GM10248 (cell line): ENCODE data around the gene NOL4L.

ENCODE experiments used
- CTCF ChIA-PET: fragments of 300-600 bp; sonication (Branson Sonifier 250); formaldehyde crosslinking; extraction: SDS; loops from one replicate; lab custom pipeline; 2021; ENCODE audit warnings: antibody characterized with exemption; lab: Yijun Ruan, JAX
- POLR2A ChIA-PET: fragments of 350-650 bp; sonication (Branson Sonifier 250); formaldehyde crosslinking; extraction: SDS; loops from one replicate; lab custom pipeline; 2020; ENCODE audit warnings: antibody characterized with exemption; lab: Yijun Ruan, JAX
- DNase-seq: peaks from one replicate; pipeline ENCODE4 v3.0.0; 2012; ENCODE audit errors: extremely low spot score
- TF ChIP-seq, protein P1 (sequence below): IDR thresholded peaks from 2 replicates; pipeline ENCODE4 v1.5.1; 2012; ENCODE audit warnings: mild to moderate bottlenecking, low read depth; ENCODE audit errors: extremely low read depth, missing control alignments, control extremely low read depth

NOL4L gene

DNA sequence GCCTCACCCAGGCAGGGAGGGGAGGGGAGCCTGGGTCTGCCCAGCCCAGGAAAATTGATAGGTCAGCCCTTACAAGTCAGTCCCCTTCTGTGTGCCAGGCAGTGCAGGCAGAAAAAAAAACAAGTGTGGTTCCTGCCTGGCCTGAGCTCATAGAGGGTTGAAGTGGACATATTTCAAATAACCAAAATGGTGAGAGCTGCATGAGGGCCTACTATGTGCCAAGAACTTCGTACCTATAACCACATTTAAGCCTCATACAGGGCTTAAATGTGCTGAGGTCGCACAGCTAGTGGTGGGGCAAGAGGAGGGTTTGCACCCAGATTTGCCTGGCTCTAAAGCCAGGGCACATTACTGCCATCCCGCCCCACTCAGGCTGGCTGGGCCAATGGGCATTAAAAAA lies 6.9 kb upstream of the NOL4L start:
- ChIA-PET CTCF (interaction anchor here (1.0 to 1.5 kb wide), 2 partner anchors 38 to 186 kb away, joined by 4 to 5 read pairs; no protein-coding TSS in a partner anchor), POLR2A (no interaction called here)
- no peak for DNase-seq
- TF ChIP-seq, protein P1, sequence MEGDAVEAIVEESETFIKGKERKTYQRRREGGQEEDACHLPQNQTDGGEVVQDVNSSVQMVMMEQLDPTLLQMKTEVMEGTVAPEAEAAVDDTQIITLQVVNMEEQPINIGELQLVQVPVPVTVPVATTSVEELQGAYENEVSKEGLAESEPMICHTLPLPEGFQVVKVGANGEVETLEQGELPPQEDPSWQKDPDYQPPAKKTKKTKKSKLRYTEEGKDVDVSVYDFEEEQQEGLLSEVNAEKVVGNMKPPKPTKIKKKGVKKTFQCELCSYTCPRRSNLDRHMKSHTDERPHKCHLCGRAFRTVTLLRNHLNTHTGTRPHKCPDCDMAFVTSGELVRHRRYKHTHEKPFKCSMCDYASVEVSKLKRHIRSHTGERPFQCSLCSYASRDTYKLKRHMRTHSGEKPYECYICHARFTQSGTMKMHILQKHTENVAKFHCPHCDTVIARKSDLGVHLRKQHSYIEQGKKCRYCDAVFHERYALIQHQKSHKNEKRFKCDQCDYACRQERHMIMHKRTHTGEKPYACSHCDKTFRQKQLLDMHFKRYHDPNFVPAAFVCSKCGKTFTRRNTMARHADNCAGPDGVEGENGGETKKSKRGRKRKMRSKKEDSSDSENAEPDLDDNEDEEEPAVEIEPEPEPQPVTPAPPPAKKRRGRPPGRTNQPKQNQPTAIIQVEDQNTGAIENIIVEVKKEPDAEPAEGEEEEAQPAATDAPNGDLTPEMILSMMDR = no peak

DNA sequence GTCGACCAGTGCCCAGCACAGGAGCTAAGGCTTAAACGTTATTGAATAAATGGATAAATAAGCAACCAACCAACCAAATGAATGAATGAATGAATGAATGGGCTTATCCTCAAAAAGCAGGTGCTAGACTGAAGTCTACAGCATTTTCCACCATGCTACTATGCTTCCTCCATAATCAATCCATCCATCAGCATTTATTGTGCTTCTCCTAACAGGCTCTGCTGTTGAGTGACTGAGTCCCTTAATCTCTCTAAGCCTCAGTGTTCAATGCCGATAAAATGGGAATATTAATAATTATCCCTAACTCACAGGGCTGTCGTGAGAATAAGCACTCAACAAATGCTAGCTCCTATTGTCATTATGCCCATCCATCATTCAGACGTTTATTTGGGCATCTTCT lies 4.6 kb upstream of the NOL4L start:
- TF ChIP-seq, protein P1 = no peak
- no peak for DNase-seq
- POLR2A ChIA-PET = interaction anchor here (0.6 kb wide), 1 partner anchor 412 kb away, joined by 4 read pairs; no protein-coding TSS in a partner anchor
- CTCF ChIA-PET = interaction anchor here (1.0 to 1.1 kb wide), 3 partner anchors 14 to 189 kb away, joined by 3 to 4 read pairs (median 3); no protein-coding TSS in a partner anchor

DNA sequence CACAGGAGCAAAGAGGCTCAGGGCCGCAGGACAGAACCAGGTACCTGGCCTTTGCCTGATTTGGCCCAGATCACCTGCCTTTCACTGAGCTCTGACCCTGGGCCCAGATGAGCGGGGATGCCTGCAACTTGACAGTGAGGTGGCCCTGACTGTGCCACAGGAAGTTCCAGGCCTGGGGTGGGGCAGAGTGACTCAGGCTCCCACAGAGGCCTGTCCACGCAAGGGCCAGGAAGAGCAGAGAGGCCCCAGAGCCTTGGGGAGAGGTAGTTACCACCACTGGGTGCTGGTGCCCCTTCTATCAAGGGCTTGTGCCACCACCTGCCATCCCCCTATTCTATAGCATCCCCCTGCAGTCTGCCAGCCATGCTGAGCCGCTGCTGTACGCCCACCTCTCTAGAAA lies 4.1 kb upstream of the NOL4L start:
- ChIA-PET POLR2A (no interaction called here), CTCF (interaction anchor here (1.0 to 1.1 kb wide), 2 partner anchors 67 to 189 kb away, joined by 3 to 4 read pairs; no protein-coding TSS in a partner anchor)
- TF ChIP-seq, protein P1 = no peak
- no peak for DNase-seq

DNA sequence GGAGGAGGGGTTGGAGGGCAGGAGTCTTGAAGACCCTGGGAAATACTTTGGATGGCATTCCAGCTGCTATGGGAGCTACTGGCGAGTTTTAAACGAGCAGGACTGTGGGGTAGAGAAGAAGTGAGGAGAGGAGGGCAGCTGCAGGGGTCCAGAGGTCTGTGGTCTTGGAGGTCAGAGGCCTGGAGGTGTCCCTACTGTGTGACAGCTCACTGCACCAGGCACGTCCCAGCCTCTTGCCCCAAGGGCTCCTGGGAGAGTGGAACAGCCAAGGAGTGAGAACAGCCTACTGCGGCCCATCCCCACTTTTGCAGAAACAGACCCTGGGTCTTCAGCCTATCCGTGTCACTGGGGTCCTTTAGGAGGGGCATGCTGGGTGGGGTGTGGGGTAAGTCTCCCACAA lies 2.9 kb upstream of the NOL4L start:
- POLR2A ChIA-PET = no interaction called here
- TF ChIP-seq, protein P1 = no peak
- DNase-seq = no peak
- CTCF ChIA-PET = interaction anchor here (1.9 kb wide), 1 partner anchor 31 kb away, joined by 5 read pairs; no protein-coding TSS in a partner anchor

DNA sequence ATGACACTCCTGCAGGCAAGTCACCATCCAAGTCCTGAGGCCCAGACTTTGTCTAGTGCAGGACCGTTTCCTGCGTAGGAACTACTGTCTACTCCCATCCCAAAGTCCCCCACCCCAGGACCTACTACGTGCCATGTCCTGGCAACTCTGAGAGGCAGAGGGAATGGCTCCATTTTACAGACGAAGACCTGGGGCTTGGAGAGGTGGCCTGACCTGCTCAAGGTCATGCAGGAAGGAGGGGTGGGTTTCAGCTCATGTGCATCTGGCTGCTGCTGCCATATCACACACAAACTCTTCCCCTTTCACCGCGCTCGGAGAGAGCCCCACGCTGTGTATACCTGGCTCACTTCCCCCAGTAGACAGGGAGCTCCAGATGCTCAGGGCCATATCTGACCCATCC lies 1.2 kb upstream of the NOL4L start:
- TF ChIP-seq, protein P1 = no peak
- DNase-seq = no peak
- CTCF ChIA-PET = interaction anchor here (1.2 to 1.9 kb wide), 5 partner anchors 10 to 204 kb away, joined by 3 to 8 read pairs (median 5); no protein-coding TSS in a partner anchor
- POLR2A ChIA-PET = no interaction called here

DNA sequence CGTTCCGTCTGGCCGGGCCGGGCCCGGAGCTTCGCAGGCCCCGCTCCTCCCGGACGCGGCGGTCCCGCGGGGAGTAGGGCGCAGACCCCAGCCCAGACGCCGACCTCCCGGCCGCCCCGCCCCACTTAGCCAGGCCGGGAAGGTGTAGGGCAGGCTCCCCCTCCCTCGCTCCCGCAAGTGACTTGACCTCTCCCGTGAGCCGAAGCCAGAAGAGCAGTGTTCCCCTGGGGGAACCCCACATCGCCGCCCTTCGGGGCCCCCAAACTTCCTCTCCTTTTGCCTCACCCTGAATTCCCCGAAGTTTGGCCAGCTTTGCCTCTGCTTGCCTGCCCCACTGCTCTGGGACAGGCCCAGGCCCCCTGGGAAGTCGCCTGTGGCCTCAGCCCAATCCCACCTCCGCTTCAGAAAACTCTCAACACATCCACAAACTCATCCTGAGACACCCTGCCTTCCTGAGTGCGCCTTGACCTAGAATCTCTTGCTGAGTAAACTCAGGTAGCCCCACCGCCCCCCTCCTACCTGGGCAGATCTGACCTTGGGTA lies 524 bp upstream of the NOL4L start:
- peak; percentile 52 for DNase-seq
- POLR2A ChIA-PET = interaction anchor here (0.6 kb wide), 2 partner anchors 88 to 252 kb away, joined by 4 to 7 read pairs; no protein-coding TSS in a partner anchor
- CTCF ChIA-PET = interaction anchor here (1.3 kb wide), 1 partner anchor 13 kb away, joined by 4 read pairs; no protein-coding TSS in a partner anchor
- TF ChIP-seq, protein P1 = no peak
